EH (cell line): ENCODE measurements around the gene SUPT6H.
A peak's percentile ranks its signal among the peaks of the same experiment; 100 is the strongest.

Experiments
- DNase-seq: peaks from one replicate; pipeline ENCODE4 v3.0.0-alpha.2; 2015; ENCODE audit warnings: low read depth

Gene SUPT6H

DNA sequence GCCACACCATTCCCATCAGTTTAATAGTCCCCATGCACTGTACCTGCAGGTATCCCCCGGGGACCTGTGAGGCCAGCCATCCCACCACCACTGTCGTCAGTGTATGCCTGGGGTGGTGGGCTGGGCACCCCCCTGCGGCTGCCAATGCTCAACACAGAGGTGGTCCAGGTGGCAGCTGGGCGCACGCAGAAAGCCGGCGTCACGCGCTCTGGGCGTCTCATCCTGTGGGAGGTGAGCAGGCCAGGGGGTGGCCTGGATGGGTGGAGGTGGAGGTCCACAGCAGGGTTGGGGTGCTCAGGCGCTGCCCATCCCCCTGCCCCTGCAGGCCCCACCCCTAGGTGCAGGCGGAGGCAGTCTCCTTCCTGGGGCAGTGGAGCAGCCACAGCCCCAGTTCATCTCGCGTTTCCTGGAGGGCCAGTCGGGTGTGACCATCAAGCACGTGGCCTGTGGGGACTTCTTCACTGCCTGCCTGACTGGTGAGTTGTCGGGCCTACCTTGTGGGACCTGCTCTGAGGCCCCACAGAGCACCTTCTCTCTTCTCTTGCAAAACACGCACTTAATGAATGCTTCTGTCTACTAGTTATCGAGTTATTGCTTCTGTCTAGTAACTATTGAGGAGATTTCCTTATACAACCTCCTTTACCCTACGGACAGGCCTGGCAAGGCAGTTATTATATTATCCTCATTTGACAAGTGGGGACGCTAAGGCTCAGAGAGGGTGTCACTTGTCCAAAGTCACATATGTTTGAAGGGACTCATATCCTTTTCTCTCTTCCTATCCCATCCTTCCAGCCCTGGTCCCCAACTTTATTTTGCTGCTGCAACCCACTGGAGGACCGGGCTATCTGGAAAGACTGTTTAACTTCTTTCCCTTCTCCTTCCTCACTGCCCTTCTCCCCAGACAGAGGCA lies 76.0 kb downstream of the SUPT6H start:
- DNase-seq, result no peak

DNA sequence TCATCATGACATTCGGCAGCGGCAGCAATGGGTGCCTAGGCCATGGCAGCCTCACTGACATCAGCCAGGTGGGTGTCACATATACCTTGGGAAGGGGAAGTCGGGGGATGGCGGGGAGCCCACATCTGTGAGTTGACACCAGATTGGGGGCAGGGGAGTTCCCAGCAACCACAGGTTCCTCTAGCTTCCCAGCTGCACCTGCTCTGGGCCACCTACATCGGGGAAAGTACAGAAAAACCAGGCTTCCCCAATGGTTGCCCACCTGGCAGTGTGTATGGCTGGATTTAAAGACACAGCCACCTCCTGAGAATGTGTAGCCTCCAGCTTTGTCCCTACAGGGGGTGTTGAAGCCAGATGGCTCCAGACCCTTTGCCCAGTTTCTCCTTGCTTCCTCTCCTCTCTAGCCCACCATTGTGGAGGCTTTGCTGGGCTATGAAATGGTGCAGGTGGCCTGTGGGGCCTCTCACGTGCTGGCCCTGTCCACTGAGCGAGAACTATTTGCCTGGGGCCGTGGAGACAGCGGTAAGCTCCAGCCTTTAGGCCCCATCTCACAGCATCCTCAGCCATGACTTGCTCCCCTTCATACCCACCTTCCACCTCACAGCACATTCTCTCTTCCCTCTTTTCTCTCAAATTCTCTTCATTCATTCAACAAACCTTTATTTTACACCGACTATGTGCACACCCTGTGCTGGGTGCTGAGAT lies 76.8 kb downstream of the SUPT6H start:
- no peak for DNase-seq

DNA sequence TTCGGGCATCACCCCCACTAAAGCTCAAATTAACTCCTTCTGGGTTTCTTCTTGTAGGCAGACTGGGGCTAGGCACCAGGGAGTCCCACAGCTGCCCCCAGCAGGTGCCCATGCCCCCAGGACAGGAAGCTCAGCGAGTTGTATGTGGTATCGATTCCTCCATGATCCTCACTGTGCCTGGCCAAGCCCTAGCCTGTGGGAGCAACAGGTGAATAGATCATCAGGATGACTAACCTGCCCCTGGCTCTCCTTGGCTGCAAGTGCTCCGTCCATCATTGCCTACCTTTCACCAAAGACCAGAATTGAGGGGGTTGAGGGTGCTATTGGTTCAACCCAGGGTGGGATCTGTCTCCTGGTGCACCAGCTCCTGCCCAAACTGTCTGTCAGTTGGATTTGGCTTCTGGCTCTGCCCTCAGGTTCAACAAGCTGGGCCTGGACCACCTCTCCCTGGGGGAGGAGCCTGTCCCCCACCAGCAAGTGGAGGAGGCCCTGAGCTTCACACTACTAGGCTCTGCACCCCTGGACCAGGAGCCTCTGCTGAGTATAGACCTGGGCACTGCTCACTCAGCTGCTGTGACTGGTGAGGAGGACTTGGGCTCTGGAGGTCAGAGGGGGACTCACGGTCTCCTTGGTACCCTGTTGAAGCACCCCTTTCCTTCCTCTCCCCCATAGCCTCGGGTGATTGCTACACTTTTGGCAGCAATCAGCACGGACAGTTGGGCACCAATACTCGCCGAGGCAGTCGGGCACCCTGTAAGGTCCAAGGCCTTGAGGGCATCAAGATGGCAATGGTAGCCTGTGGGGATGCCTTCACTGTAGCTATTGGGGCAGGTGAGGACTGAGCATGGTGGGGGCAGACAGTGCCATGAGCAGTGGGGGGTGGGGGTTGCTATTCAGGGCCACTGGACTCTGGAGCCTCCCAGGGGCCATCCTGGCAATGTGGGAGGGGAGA lies 78.7 kb downstream of the SUPT6H start:
- no peak for DNase-seq

DNA sequence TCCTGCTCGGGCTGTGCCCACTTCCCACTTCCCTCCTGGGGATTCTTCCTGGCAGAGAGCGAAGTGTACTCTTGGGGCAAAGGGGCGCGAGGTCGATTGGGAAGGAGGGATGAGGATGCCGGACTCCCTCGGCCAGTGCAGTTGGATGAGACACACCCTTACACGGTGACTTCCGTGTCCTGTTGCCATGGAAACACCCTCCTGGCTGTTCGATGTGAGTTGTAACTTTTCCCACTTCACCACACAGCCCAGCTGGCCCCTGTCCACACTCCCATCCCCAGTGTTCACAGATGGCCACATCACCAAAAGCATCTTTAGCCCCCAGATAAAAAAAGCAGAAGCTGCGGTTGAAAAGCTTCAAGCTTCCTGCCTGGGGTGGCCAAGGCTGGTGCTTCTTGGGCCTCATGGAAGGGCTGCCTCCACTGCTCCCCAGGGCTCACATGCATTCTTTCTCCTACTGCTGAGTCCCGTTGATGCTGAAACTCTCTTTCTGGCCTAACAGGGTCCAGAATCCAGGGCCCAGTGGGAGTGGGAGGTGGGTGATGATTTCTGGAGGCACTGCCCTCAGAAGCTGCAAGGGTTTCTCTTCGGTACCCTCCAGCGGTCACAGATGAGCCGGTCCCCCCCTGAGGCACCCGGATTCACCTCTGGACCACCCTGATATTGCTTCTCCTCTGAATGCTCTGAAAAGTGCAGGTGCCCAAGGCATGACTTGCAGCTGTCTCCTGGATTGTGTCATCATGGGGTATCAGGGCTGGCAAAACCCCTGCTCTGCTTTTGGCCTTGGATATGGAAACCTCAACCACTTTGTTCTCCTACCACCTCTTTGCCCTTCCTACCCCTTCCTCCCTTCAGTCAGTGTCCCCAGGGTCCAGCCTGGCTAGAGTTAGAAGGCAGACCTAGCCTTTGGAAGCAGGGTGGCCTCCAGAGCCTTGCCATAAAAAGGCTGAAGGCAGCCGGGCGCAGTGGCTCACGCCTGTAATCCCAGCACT lies 79.6 kb downstream of the SUPT6H start:
- DNase-seq, result no peak

DNA sequence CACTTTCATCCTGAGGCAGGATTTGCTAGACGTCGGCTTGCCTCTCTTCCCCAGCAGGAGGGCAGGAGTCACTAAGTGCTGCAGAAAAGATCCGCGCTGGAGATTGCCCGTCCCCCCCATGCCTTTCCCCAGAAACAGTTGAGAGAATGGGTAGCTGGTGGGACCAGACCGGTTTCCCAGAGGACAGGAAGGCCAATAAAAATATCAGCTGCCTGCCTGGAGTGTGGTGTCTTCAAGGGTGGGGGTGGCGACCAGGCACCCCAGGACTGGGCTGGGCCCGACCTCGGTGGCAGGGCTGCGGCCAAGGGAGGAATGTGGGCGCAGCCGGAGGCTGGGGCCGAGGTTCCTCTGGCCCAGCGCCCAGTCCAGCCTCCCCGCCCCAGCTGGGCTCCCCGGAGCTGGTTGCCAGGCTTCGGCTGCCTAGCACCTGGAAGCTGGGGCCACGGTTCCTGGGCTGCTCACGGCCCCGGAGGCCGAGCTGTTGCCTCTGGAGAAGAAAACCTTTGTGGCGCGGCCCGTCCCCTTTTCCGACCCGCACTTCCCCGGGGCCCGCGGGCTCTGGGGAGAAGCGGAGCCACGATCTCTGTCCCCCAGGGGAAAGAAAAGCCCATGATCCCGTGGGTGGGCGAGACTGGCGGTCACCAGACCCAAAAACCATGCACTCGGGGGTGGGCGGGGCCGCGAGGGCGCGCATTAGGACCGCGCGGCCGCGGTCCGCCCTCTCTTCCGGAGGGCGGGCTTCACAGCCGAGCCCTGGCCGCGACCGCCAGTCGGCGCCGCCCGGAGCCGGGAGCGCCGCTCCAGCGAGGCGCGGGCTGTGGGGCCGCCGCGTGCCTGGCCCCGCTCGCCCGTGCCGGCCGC lies 81.5 kb downstream of the SUPT6H start, which contains the start of gene TRAF4:
TRAF4 (plus strand) TSS at position 769 of the 861 bp plus-strand sequence. CDS start 102 bp downstream, outside the sequence.
- DNase-seq, result peak; percentile 96

DNA sequence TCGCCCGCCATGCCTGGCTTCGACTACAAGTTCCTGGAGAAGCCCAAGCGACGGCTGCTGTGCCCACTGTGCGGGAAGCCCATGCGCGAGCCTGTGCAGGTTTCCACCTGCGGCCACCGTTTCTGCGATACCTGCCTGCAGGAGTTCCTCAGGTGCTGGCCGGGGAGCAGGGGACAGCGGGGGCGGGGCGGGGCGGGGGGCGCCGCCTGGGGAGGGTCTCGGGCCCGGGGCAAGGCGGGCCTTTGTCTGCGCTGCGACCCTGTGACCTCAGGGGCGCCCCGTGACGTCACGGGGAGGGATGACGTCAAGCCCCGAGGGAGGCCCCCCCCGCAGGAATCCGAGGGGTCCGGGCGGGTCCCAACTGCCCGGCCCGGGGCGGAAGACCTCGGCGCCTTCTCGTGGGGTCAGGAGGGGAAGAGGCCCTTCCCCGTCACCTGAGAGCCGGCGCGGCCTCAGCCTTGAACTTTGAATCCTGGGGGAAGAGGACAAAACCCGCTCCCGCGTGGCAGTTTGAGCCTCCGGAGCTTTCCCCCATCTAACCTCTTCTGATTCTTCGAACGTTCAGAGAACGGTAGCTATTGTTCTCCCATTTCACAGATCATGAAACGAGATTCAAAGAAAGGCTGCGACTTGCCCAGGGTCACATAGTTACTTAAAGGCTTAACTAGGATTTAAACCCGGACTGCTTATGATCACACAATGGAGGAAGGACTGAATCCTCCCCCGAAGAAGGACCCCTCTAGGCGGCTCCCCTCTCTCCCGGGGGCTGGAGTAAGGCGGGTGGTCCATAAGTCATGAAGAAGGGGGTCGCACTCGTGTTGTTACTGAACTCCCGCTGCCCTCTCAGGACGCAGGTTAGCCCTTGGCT lies 82.3 kb downstream of the SUPT6H start:
- DNase-seq, result peak; percentile 48

DNA sequence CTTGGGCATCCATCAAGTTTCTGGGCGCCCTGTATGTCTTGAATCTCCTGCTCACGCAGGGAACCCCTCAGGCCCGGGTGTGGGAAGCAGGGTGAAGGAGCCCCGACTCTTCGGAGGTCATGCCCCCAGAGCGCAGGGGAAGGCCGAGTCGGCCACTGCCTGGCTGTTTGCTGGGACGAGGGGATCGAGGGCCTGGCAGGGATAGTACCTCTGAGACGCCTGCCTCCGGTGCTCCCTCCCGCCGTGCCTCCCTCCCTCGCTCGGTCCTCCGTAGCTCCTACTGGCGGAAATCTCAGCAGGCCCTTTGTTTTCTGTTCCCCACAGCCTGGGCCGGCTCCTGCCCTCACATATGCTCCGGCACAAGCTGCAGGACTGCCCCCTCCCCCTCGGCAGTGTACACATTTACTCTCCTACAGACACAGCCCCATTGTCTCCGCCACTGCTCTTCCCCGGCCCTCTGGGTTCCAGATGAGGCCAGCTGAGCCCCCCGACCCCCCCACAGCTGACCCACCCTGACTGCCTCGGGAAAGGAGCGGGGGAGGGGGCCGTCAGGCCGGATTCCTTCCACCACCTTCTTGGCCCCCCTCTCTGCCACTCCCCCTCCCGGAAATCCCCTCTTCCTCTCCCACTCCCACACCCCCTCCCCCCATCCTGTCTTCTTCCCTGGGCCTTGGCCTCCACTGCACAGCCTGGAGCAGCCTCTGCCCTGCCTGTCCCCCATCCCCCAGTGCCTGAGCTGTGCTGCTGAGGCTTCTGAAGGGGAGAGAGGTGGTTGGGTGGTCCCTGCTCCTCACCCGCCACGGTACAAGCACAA lies 83.2 kb downstream of the SUPT6H start:
- DNase-seq, result peak; percentile 63

DNA sequence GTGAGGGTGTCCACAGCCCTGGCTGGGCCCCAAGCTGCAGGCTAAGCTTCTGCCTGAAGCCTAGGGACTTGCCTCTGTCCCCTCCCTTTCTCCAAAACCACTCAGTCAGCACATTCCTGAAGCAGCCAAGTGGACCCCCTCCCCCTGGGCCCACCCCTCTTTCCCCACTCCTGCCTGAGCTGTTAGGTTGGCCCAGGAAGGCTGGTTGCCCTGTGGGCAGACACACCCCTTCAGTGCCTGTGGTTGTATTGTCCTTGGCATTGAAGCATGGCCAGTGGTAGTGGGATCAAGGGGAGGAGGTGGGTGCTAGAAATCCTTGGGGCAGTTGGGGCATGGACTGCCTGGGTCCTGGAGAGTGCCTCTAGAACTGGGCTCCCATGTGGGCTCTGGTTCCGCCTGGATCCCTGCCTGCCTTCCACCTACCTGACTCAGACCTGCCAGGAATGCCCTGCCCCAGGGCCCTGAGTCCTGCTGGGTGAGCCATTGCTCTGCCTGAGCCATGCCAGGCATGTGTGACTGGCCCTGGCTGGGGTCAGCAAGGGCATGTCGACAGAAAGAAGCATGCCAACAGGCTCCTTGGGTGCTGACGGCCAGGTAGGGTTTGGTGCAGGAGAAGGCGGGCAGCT lies 83.9 kb downstream of the SUPT6H start:
- DNase-seq, result peak; percentile 39

DNA sequence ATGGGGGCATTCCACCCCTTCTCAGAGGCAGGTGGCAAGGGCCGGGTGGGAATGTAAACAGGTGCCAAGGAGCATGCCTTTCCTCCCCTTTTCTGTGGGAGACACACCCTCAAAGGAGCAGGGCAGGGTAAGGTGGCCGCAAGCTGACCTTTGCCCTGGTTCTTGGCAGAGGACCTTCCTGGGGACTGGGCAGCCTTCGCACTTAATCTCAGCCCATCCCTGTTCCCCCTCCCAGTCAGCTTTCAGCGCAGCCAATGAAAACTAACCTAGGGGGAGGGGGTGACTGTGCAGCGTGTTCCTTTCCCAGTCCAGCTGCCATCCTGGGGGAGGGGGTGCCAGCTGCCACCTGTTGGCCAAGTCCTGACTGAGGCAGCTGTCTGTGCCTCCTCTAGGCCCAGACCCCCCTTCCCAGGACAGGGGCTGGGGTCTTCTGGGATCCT lies 84.6 kb downstream of the SUPT6H start:
- no peak for DNase-seq

DNA sequence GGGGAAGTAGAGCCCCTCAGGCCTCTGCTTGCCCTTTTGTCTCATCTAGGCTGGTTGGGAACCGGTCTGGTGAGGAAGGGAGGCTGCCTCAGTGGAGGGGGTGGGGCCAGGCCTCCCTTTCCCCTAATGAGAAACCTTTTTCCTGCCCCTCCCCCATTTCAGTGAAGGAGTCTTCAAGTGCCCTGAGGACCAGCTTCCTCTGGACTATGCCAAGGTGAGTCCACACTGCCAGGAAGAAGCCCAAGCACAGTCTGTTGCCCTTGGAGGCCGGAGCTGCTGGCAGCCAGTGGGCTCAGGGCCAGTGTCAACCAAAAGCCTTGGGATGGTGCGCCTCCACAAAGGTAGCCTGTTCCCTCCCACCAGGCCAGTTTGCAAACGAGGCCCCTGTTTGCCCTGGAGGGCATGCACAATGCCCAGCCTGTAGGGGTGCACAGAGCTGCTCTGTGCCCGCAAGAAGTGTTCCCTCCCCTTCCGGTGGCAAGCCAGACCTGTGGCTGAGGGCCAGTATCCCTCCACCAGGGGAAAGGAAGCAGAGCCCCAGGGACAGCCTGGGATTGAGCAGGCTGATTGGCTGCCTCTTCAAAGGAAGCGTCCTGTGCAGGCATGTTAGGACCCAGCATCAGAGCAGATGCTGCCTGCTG lies 85.2 kb downstream of the SUPT6H start:
- no peak for DNase-seq

DNA sequence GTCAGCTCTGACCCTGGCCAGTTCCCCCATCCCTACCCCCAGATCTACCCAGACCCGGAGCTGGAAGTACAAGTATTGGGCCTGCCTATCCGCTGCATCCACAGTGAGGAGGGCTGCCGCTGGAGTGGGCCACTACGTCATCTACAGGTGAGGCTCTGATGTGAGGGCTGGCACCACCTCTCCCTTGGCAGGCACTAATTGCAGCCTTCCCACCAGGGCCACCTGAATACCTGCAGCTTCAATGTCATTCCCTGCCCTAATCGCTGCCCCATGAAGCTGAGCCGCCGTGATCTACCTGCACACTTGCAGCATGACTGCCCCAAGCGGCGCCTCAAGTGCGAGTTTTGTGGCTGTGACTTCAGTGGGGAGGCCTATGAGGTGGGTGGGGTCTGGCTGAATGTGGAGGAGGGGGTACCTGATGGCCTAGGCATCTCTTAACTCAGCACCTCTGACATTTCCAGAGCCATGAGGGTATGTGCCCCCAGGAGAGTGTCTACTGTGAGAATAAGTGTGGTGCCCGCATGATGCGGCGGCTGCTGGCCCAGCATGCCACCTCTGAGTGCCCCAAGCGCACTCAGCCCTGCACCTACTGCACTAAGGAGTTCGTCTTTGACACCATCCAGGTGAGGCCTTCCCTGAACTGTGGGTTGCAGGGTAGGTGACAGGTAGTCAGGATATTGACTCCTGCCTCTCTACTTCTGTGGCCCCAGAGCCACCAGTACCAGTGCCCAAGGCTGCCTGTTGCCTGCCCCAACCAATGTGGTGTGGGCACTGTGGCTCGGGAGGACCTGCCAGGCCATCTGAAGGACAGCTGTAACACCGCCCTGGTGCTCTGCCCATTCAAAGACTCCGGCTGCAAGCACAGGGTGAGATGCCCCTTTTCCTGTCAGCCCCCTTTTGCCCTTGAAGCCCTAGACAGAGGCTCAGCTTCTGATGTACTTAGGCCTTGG lies 86.1 kb downstream of the SUPT6H start:
- no peak for DNase-seq

DNA sequence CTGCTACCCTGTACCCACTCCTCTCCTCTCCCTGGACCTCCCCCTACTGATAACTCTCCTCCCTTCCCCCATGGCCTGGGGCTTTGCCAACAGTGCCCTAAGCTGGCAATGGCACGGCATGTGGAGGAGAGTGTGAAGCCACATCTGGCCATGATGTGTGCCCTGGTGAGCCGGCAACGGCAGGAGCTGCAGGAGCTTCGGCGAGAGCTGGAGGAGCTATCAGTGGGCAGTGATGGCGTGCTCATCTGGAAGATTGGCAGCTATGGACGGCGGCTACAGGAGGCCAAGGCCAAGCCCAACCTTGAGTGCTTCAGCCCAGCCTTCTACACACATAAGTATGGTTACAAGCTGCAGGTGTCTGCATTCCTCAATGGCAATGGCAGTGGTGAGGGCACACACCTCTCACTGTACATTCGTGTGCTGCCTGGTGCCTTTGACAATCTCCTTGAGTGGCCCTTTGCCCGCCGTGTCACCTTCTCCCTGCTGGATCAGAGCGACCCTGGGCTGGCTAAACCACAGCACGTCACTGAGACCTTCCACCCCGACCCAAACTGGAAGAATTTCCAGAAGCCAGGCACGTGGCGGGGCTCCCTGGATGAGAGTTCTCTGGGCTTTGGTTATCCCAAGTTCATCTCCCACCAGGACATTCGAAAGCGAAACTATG lies 87.0 kb downstream of the SUPT6H start:
- DNase-seq, result peak; percentile 8

DNA sequence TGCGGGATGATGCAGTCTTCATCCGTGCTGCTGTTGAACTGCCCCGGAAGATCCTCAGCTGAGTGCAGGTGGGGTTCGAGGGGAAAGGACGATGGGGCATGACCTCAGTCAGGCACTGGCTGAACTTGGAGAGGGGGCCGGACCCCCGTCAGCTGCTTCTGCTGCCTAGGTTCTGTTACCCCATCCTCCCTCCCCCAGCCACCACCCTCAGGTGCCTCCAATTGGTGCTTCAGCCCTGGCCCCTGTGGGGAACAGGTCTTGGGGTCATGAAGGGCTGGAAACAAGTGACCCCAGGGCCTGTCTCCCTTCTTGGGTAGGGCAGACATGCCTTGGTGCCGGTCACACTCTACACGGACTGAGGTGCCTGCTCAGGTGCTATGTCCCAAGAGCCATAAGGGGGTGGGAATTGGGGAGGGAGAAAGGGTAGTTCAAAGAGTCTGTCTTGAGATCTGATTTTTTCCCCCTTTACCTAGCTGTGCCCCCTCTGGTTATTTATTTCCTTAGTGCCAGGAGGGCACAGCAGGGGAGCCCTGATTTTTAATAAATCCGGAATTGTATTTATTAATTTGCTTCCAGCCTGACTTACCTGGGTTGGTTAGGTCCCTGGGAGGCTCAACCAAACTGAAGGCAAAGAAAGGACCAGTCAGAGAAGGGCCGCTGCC lies 87.6 kb downstream of the SUPT6H start:
- DNase-seq, result no peak

DNA sequence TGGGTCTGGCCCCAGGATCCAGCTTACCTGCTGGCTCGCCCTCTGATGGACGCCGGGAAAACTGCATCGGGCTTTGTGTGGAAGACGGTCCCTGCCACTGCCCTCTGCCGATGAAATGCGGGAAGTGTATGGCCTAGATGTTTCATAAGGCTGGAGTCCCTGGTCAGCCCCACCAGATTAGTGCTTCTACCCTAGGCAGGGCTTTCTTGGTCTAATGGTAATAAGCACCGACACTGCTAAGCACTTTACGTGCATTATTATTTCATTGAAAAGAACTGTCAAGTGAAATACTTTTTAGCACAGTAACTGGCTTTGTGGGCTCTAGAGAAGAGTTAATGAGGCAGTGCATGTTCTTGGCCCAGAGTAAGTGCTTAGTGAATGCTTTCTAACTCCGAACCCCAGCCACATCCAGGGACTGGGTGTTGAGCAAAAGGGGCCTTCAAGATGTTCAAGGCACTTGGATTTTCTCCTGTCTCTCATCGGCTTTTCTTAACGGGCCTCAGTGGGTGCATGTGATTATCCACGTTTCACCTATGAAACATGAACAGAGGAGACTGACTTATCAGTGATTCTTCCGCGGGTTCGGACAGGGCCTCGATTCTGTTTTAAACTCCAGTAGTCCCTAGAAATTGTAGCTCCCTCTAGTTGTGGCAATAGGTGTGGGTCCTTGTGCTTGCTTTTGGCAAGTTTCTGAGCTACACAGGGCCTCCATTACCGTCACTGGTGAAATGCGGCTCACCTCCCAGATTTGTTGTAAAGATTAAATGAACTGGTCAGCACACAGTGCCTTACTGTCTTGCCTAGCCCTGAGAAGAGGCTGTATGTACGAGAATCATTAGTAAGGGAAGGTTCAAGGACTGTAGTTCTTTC lies 88.4 kb downstream of the SUPT6H start:
- DNase-seq, result peak; percentile 91
